K562 (cell line): ENCODE data around the gene PPP6R1. TPM values are rescaled to one million over a fixed set of nuclear protein-coding genes. Genes with fewer than 3 reads are reported as not detected.

Source experiments
- ATAC-seq: fragments of 200-7000 bp; cut with Tn5 transposase; 3 replicates; pipeline ENCODE4 v1.9.1; 2020; ENCODE audit warnings: moderate library complexity
- BruUV-seq: library from RNA; stranded (reverse); fragments of 400-500 nt; replicated peaks from 2 replicates; lab custom pipeline; 2021; lab: Mats Ljungman, UMichigan
- CTCF ChIA-PET: fragments of 300-600 bp; formaldehyde crosslinking; extraction: SDS; loops from one replicate; lab custom pipeline; 2021; ENCODE audit warnings: low intra/inter-chr PET ratio; lab: Yijun Ruan, JAX
- POLR2A ChIA-PET: fragments of 300-600, 350-650 bp; sonication (Branson Sonifier 250); formaldehyde crosslinking; extraction: SDS; loops from one replicate; lab custom pipeline; 2021; ENCODE audit warnings: antibody characterized with exemption, inconsistent platforms; lab: Yijun Ruan, JAX
- DNase-seq, 4 experiments: peaks; one replicate each; pipeline versions ENCODE4 v3.0.0 to v3.0.0-alpha.2; 2011 to 2018; ENCODE audit warnings: low spot score in 3 of 4, mixed read lengths in 3 of 4; ENCODE audit errors: extremely low read depth in 1 of 4
- FAIRE-seq: peaks from 2 replicates; lab custom pipeline; 2011; peaks lifted over from hg19 to GRCh38; lab: Jason Lieb, UNC
- H2AFZ ChIP-seq: 2 replicates; pipeline ENCODE4 v1.6.0; 2011; ENCODE audit warnings: low read depth, low read length, control low read depth, inconsistent platforms
- H3K27ac ChIP-seq: fragments of 200-600 bp; 3 replicates; pipeline ENCODE4 v1.8.0; 2011; ENCODE audit warnings: low read depth, mild to moderate bottlenecking, control low read depth, inconsistent platforms, low read length, moderate library complexity, mixed read lengths; ENCODE audit errors: extremely low read depth
- H3K27me3 ChIP-seq, 2 experiments: fragments of 300-600 bp in 1 of 2; 2 replicates in 1 of 2; 3 replicates in 1 of 2; pipeline versions ENCODE4 v1.6.0 to v1.8.0; 2011; ENCODE audit warnings: inconsistent platforms in 2 of 2, low read length in 2 of 2, mild to moderate bottlenecking in 1 of 2, mixed read lengths in 1 of 2, moderate library complexity in 1 of 2; ENCODE audit not compliant: control insufficient read depth in 2 of 2, insufficient read depth in 2 of 2
- H3K36me3 ChIP-seq: fragments of 300-600 bp; 3 replicates; pipeline ENCODE4 v1.8.0; 2011; ENCODE audit warnings: mild to moderate bottlenecking, low read length, inconsistent platforms; ENCODE audit not compliant: control insufficient read depth, insufficient read depth
- H3K4me1 ChIP-seq, 2 experiments: fragments of 200-600 bp in 1 of 2; replicated peaks in 1 of 2; 2 replicates in 1 of 2; 3 replicates in 1 of 2; pipeline versions ENCODE4 v1.5.1 to v1.8.0; 2011; ENCODE audit warnings: inconsistent platforms in 2 of 2, low read length in 2 of 2, mild to moderate bottlenecking in 1 of 2, mixed read lengths in 1 of 2, moderate library complexity in 1 of 2; ENCODE audit not compliant: control insufficient read depth in 2 of 2, insufficient read depth in 2 of 2
- H3K4me2 ChIP-seq: 2 replicates; pipeline ENCODE4 v1.6.1; 2011; ENCODE audit warnings: low read length, control low read depth, inconsistent platforms, mixed read lengths; ENCODE audit not compliant: insufficient read depth
- H3K4me3 ChIP-seq: fragments of 200-600 bp; sonication (generic), shearing (Covaris generic); 2 replicates; pipeline ENCODE4 v1.5.1; 2016; ENCODE audit warnings: control low read depth, inconsistent platforms
- H3K79me2 ChIP-seq: fragments of 200-600 bp; 3 replicates; pipeline ENCODE4 v1.8.0; 2011; ENCODE audit warnings: low read length, inconsistent platforms; ENCODE audit not compliant: control insufficient read depth, insufficient read depth
- H3K9ac ChIP-seq, 2 experiments: 2 replicates each; pipeline versions ENCODE4 v1.6.0 to v1.6.1; 2011; ENCODE audit warnings: low read depth in 2 of 2, low read length in 2 of 2, control low read depth in 1 of 2, inconsistent platforms in 1 of 2, mild to moderate bottlenecking in 1 of 2, mixed read lengths in 1 of 2; ENCODE audit not compliant: insufficient read depth in 1 of 2
- H3K9me1 ChIP-seq: one replicate; pipeline ENCODE4 v1.6.0; 2011; ENCODE audit warnings: inconsistent platforms, mild to moderate bottlenecking, low read length, moderate library complexity; ENCODE audit not compliant: control insufficient read depth, insufficient read depth
- H3K9me3 ChIP-seq: replicated peaks from 2 replicates; pipeline ENCODE4 v1.5.1; 2011; ENCODE audit warnings: low read depth, low read length, inconsistent platforms; ENCODE audit not compliant: control insufficient read depth, insufficient read depth
- H4K20me1 ChIP-seq: replicated peaks from 2 replicates; pipeline ENCODE4 v1.6.1; 2011; ENCODE audit warnings: low read length, inconsistent platforms, mixed read lengths; ENCODE audit not compliant: control insufficient read depth, insufficient read depth
- ARID4B ChIP-seq: sonication (generic); formaldehyde crosslinking; IDR thresholded peaks from 2 replicates; pipeline ENCODE4 v1.8.0; 2022; ENCODE audit warnings: mild to moderate bottlenecking, missing genetic modification reagents
- FIP1L1 ChIP-seq: fragments of 200-400 bp; formaldehyde crosslinking; IDR thresholded peaks from 2 replicates; pipeline ENCODE4 v1.6.1; 2018; ENCODE audit warnings: mild to moderate bottlenecking, low read depth, low read length; ENCODE audit not compliant: poor library complexity, severe bottlenecking
- HDAC3 ChIP-seq: fragments of 450-650 bp; IDR thresholded peaks from 2 replicates; pipeline ENCODE4 v1.6.1; 2018; ENCODE audit warnings: borderline replicate concordance, mild to moderate bottlenecking, moderate library complexity; ENCODE audit not compliant: partially characterized antibody
- KAT7 ChIP-seq: sonication (generic); formaldehyde crosslinking; IDR thresholded peaks from 2 replicates; pipeline ENCODE4 v1.8.0; 2022; ENCODE audit warnings: missing genetic modification reagents, mild to moderate bottlenecking, borderline replicate concordance
- NFE2 ChIP-seq: IDR thresholded peaks from 2 replicates; pipeline ENCODE4 v1.6.1; 2014; ENCODE audit warnings: antibody characterized with exemption, low read depth
- NKRF ChIP-seq: fragments of 450-650 bp; IDR thresholded peaks from 2 replicates; pipeline ENCODE4 v1.6.1; 2016; ENCODE audit warnings: borderline replicate concordance
- STAG1 ChIP-seq: sonication (generic); formaldehyde crosslinking; IDR thresholded peaks from 2 replicates; pipeline ENCODE4 v1.5.0; 2020; ENCODE audit warnings: missing genetic modification reagents, borderline replicate concordance
- WGBS: fragments of 100-300 bp; shearing (Covaris generic); methylation state at CpG from one replicate; pipeline ENCODE4 v1.1.6; 2016; ENCODE audit warnings: low coverage, mixed read lengths; ENCODE audit not compliant: insufficient coverage; ENCODE audit errors: missing lambda C conversion rate; 5-methylcytosine and 5-hydroxymethylcytosine counted together
- in situ Hi-C: fragments of 300-500 bp; cut with MboI; formaldehyde crosslinking; loops from 4 replicates; pipeline ENCODE4 v1.15.0; 2018; ENCODE audit warnings: inconsistent platforms, mixed read lengths
- intact Hi-C: fragments of 100-400 bp; cut with micrococcal nuclease; formaldehyde crosslinking; loops from 2 replicates; pipeline ENCODE4 v1.14.2; 2022
- polyA plus RNA-seq, 8 experiments: library from polyadenylated mRNA; depleted of rRNA in 4 of 8; stranded (reverse) in 5 of 8; unstranded in 3 of 8; fragments of >200 nt; fragmentation: Nextera tagmentation in 2 of 8; fragmentation: Illumina TruSeq in 1 of 8; extraction: Ambion mirVana in 2 of 8; extraction: Trizol in 1 of 8; gene quantifications; 2 replicates each; pipeline versions ENCODE4 v1.2.1 to v1.2.3, GENCODE V29; 2011 to 2014; ENCODE audit warnings: inconsistent platforms in 1 of 8, missing spikeins in 1 of 8
- total RNA-seq, 7 experiments: library from RNA; depleted of rRNA in 6 of 7; stranded (reverse); fragments of >200 nt in 6 of 7; fragmentation: Illumina TruSeq in 2 of 7; extraction: Trizol in 2 of 7; gene quantifications; 2 replicates each; pipeline versions ENCODE4 v1.2.1 to v1.2.3, GENCODE V29; 2011 to 2021; ENCODE audit warnings: low replicate concordance in 1 of 7
- TF ChIP-seq, protein P1 (sequence below): fragments of 250-450 bp; sonication (Bioruptor Pico); IDR thresholded peaks from 2 replicates; pipeline ENCODE4 v1.9.0; 2021; ENCODE audit warnings: mild to moderate bottlenecking

PPP6R1 gene
- total and polyA plus RNA-seq, 9 of the 15 experiments (the other 6 are each of a cell fraction or from before 2014, with no cell fraction given): 0.48 to 135 (median 37.2) TPM

- TF ChIP-seq NKRF: no peak
- TF ChIP-seq STAG1: no peak
- TF ChIP-seq, protein P1, sequence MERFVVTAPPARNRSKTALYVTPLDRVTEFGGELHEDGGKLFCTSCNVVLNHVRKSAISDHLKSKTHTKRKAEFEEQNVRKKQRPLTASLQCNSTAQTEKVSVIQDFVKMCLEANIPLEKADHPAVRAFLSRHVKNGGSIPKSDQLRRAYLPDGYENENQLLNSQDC (CRISPR knock-in tag): no peak
- no peak for TF ChIP-seq NFE2
Measured at GRCh38 chr19:55249841-55250240, 9.0 kb downstream of the PPP6R1 start (continued).

DNA sequence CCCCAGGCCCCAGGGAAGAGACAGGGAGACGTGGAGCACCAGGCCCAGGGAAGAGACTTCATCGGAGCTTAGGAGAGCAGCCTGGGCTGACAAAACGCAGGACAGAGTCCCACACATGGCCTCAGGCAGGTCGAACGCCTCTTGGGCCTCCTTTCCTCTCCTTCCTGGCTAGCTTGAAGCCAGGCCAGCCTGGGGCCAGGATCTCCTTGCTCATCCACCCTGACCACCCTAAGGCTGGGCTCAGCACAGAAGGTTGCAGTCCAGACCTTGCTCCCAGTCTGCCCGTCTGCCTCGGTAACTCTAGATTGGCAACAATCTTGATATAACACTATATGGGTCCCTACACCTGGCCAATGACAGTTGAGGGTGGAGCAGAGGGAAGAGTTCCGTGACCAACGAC lies 10.1 kb downstream of the PPP6R1 start:
- Histone ChIP-seq H3K79me2 (peaks cover 66% of the 10 kb centered on the region), H3K4me1 (peaks cover 7 to 38% of the 10 kb centered on the region in 2 experiments; a peak in 4 of 5 replicates), H3K4me2 (no peak overlapping the region), H3K9ac (peak overlapping the region in 1 of 2 experiments; percentile 74; a peak in 2 of 4 replicates), H3K27ac (no peak overlapping the region; the same call in 2 of the 3 replicates), H3K9me3 (no peaks in the 10 kb centered on the region), H3K36me3 (peaks cover 93% of the 10 kb centered on the region), H3K4me3 (no peak overlapping the region), H2AFZ (no peak overlapping the region), H4K20me1 (peaks cover 53% of the 10 kb centered on the region), H3K9me1 (peaks cover 3% of the 10 kb centered on the region), H3K27me3 (no peaks in the 10 kb centered on the region; a peak in 1 of 5 replicates)
- TF ChIP-seq ARID4B: no peak
- TF ChIP-seq HDAC3: no peak
- TF ChIP-seq FIP1L1: no peak
- TF ChIP-seq KAT7 (CRISPR knock-in tag): 0 out of 2 replicates have a peak, but pooled peaks have one; percentile 16
- ChIA-PET CTCF (no interaction called here), POLR2A (interaction anchor here (0.6 to 2.9 kb wide), 6 partner anchors 8 to 406 kb away, joined by 3 to 26 read pairs (median 4); partner anchors contain the start of genes PPP6R1 and U2AF2)
- DNase-seq: no peak
- in situ Hi-C loops: no loop called here
- intact Hi-C loops: no loop called here
- WGBS: 91% methylated on average over 8 of the region's 9 CpGs
- FAIRE-seq: no peak
- no TSS peak for BruUV-seq
- ATAC-seq: no peak
